Head of caudate nucleus (tissue), 42 donors: ENCODE data around the gene TRAK1.
"Not testable (repeated sequence)": the region's sequence is repeated elsewhere in the genome, so short reads cannot be mapped to it uniquely, and the experiment has no call there.

Source experiments
- DNase-seq, 42 donors: peaks; one replicate each; pipeline versions ENCODE4 v3.0.0 to v3.0.0-alpha.2; 2020 to 2021; ENCODE audit warnings: mixed read lengths in 7 of 42
- intact Hi-C: fragments of 100-400 bp; cut with DNase I; formaldehyde crosslinking; loops from one replicate; pipeline ENCODE4 v1.15.0; 2022

Gene TRAK1, protein sequence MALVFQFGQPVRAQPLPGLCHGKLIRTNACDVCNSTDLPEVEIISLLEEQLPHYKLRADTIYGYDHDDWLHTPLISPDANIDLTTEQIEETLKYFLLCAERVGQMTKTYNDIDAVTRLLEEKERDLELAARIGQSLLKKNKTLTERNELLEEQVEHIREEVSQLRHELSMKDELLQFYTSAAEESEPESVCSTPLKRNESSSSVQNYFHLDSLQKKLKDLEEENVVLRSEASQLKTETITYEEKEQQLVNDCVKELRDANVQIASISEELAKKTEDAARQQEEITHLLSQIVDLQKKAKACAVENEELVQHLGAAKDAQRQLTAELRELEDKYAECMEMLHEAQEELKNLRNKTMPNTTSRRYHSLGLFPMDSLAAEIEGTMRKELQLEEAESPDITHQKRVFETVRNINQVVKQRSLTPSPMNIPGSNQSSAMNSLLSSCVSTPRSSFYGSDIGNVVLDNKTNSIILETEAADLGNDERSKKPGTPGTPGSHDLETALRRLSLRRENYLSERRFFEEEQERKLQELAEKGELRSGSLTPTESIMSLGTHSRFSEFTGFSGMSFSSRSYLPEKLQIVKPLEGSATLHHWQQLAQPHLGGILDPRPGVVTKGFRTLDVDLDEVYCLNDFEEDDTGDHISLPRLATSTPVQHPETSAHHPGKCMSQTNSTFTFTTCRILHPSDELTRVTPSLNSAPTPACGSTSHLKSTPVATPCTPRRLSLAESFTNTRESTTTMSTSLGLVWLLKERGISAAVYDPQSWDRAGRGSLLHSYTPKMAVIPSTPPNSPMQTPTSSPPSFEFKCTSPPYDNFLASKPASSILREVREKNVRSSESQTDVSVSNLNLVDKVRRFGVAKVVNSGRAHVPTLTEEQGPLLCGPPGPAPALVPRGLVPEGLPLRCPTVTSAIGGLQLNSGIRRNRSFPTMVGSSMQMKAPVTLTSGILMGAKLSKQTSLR

DNA sequence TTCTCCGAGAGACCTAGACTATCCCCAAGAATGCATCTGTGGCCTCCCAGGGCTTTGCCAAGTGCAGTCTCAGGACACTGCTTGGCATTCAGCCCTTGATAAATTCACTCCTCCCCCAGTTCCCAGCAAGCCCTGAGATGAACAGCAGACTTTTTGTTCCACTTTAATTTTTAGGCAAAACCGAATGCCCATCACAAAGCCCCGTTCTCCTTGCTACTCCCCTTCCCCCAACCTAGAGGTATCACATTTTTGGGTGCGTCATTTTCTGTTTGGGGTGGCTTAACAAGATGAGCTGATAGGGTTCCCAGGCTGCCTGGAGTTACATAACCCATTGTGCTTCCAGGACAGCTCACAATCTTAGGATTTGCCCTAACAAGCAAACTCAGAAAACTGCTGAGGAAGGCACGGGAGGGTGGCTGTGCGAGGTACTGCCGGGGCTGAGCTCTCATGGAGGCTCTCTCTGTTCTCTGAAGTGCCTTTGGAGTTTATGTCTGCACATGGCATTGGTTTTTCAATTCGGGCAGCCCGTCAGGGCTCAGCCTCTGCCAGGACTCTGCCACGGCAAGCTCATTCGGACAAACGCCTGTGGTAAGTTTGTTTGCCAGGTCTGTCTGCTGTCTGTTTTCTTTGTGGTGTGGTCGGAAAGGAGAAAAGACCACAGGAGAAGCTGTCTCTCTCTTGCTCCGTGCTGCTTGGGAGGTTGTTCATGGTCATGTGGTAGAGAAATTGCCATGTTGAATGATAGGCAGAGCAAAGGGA lies at the start of gene TRAK1:
Gene TRAK1, plus strand, starts transcription at position 385 of the 759 bp plus-strand sequence. Its CDS starts 113 bp downstream, at position 498.
- peak in 33 of 42 donors; percentile 15 to 73 (median 45) for DNase-seq
- intact Hi-C loops: no loop called here

DNA sequence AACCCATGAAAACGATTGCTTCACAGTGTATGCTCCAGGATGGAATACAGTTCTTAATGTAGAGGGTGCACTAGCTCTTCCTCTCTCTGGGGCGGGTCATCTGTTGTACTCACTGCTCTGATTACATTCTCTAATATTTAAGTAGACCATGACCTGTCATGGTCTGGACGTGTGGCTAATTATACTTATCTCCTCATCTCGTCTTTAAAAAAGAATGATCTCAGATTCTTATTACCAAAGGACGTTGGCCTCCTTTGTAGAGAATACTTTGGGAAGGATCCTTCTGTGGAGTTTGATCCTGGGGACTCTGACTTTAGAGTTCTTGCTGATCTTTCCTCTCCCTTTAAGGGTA lies 48.4 kb upstream of the TRAK1 start:
- intact Hi-C loops: no loop called here
- DNase-seq: no peak

DNA sequence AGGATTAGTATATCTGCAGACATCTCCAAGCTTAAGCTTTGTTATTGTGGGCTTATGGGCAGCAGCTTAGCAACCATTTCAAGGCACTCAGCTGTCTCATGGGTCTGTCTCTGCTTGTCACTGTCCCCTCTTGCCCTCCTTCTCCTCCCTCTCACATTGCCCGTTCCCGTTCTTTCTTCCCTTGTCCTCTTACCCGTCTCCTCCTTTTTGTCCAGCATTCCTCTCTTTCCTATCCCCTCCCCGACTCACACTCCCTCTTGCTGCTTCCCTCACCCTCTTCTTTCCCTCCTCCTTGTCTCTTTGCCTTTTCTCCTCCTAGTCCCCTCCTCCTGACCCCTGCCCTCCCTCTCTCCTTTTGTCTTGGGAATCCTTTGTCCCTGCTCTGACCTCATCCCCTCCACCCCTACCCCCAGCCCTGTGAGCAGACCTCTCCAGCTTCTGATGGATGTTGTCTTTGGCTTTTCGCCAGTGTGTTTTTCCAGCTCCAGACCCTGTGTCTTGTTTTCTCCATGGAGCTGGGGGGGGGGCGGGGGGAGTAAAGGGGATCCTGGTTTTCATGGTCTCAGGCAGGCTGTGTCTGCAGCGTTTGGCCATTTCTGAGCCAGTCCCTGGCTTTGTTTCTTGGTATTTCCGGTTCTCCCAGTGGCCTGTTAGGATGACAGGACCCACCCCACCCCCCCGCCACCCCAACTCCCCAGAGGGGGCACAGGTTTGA lies 47.9 kb upstream of the TRAK1 start:
- no peak for DNase-seq
- intact Hi-C loops: no loop called here

DNA sequence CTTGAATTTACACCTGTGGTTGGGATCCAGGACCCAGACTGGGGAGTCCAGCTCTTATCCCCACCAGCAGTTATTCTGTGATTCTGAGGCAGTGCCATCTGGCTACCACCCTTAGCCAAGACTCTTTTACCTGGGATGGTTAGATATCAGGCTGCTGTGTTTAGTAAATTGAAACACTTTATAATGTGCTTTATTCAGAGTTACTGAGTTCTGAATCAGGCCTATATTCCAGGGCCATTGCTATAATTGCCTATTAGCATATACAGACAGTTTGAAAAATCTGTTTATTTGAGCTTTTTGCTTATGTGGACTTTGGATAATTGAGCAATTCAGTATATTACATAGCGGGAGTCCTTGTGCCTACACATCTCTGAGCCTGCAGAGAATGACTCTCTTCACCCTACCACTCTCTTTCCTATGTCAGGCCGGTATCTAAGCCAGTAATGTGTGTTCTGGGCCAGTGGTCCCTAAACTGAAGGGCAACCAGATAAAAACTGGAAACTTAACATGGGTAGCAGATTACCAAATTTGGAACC lies 45.4 kb upstream of the TRAK1 start:
- DNase-seq: peak in 1 of 42 donors; percentile 12
- intact Hi-C loops: no loop called here

DNA sequence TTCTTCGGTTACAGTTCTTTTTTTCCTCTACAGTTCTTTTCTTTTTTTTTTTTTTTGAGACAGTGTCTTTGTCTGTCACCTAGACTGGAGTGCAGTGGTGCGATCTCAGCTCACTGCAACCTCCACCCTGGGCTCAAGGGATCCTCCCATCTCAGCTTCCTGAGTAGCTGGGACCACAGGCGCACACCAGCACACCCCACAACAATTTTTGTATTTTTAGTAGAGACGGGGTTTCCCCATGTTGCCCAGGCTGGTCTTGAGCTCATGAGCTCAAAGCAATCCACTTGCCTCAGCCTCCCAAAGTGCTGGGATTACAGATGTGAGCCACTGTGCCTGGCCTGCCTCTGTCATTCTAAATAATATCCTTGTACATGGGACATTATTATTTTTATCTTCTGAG lies 42.6 kb upstream of the TRAK1 start:
- not testable (repeated sequence) for DNase-seq

DNA sequence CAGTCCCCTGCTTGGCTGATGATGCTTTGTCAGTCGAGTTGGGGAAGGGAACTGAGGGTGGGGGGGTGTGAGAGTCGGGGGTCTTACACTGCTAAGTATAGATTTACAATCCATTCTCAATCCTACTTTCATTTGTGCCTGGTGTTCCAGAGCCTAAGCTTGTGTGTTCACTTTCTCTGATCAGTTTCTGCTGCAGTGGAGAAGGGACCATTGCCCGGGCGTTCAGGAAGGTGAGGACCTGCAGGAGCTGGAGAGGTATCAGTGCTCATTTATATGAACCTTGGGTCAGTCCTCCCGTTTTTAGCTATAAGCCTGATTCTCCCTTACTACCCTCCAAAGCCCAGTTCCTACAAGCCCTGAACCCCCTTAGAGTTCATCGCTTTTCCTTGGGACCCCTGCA lies 41.0 kb upstream of the TRAK1 start:
- intact Hi-C loops: no loop called here
- no peak for DNase-seq

More for the DNA sequence above, 42.6 kb upstream of the TRAK1 start:
- intact Hi-C loops: not testable (repeated sequence)

DNA sequence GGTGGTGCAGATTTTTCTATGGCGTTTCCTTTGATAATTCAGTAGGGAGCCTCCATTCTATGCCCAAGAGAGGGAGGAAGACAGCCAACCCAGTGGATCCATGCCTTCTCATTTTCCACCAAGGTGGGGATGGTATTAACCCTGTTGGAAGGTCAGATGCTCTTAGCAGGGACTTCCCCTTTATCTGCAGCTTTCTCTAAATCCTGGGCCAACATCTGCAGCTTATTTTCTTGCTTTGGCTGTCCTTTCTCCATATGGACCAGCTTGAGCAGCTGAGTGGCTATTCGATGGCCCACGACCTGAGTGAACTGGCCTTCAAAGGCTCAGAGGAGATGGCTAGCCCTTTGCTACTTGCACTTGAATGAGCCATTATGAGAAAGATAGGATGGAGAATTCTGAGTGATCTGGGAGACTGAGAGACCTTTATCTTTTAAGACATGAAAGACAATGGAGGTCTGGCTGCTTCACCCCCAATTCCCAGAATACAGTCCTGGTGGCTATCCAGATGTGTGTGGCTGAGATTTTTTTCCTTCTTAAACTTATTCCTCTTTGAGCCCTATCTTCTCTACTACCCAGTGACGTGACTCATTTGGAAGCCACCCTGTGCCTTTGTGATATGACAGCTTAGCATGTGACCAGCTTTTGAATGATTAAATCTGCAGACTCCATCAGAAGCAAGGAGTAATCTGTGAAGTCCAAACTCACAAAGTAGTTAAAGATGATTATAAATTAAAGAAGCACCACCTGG lies 39.6 kb upstream of the TRAK1 start:
- DNase-seq: peak in 1 of 42 donors; percentile 14
- intact Hi-C loops: no loop called here

DNA sequence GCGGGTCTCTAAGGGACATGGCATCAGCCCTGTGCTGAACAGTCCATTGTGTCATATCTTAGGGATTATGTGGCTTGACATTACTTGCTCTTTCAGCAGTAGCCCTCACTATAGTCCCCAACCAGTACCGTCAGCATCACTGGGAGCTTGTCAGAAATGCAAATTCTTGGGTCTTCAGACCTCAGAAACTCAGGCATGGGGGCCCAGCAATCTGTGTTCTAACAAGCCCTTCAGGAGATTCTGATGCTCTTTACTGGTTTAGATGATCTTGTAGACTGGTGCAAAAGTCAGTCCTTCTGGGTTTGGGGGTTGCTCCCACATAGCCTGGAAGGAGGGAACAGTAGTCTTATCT lies 39.0 kb upstream of the TRAK1 start:
- DNase-seq: peak in 1 of 42 donors; percentile 3
- intact Hi-C loops: no loop called here

DNA sequence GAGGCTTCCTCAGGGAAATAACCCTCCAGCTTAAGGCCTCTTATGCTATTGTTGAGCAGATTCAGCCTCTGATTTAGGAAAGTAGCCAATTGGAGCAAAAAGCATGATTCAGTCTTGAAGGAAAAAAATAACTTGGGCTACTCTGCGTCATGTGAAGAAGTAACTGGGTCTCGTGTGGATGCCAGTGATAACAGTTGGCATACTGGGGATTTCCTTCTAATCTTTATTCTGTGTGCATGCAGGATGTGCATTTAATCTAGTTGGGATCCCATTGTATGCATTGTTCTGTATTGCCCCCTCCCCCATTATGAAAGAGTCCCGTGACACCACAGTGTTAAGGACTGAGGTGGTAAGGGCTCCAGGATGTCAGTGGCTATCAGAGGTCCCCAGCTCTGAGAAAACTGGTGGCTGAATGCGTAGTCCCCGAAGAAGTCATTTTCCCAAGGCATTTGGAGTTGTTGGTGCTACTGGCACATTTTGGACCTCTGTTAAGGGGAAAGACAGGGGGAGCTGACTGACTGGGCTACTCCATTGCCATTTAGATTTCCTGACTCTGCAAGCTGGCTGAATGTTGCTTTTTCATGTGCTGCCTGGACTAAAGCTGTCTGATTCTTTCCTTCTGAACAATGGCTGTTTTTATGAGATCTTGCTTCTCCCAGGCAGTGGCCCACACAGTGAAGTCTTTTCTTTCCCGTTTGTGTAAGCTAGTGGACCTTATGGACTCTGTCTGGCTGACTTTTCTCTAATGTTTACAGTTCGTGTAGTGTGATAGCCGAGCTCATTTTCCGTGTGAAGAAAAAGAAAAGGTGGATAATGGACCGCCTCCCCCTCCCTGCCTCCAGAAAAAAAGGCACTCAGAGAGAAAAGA lies 38.4 kb upstream of the TRAK1 start:
- intact Hi-C loops: no loop called here
- DNase-seq: peak in 38 of 42 donors; percentile 16 to 85 (median 57)

DNA sequence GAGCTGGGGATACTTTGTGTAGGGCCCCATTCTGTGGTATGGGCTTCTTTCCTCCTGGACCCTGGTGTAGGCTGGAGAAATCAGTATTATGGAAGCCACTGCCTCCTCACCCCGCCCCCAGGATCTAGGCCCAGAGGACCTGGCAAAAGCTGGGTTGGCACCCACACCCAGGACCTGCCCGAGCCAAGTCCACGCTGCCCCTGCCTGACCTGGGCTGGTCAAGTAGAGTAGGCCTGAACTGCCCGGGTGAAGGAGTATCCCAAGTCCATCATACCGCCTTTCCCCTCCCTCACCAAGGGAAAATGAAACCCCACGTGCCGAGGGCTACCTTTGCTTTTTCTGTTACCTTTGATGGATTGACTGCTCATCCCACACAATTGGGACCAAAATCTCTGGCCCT lies 37.7 kb upstream of the TRAK1 start:
- peak in 30 of 42 donors; percentile 11 to 71 (median 46) for DNase-seq
- intact Hi-C loops: no loop called here

DNA sequence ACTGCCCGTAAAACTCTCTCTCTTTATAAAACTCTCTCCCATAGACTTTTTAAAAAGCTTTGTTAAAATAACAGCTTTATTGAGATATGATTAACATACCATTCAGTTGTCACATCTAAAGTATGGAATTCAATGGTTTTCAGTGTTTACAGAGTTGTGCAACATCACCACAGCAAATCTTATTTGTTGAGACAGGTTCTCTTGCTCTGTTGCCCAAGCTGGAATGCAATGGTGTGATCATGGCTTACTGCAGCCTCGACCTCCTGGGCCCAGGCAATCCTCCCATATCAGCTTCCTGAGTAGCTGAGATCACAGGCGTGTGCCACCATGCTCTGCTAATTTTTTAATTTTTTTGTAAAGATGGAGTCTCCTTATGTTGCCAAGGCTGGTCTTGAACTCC lies 35.9 kb upstream of the TRAK1 start:
- intact Hi-C loops: no loop called here
- DNase-seq: no peak

DNA sequence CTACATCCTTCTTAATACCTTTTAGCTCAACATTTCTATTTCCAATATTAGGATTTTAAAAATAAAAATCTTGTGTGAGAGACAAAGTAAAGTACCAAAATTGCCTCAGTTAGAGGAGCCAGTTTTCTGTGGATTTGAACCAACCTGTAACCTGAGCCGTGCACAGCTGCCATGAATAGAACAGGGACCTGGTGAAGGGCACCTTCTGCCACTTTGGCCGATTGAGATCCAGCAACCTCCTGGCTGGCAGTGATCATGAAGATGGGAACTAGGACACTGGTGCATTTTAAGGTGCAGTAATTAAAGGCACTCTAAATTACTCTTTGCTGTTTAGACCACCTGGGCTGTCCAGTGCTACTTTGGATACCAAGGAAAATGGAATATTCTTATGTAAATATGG lies 34.3 kb upstream of the TRAK1 start:
- no peak for DNase-seq
- intact Hi-C loops: no loop called here

DNA sequence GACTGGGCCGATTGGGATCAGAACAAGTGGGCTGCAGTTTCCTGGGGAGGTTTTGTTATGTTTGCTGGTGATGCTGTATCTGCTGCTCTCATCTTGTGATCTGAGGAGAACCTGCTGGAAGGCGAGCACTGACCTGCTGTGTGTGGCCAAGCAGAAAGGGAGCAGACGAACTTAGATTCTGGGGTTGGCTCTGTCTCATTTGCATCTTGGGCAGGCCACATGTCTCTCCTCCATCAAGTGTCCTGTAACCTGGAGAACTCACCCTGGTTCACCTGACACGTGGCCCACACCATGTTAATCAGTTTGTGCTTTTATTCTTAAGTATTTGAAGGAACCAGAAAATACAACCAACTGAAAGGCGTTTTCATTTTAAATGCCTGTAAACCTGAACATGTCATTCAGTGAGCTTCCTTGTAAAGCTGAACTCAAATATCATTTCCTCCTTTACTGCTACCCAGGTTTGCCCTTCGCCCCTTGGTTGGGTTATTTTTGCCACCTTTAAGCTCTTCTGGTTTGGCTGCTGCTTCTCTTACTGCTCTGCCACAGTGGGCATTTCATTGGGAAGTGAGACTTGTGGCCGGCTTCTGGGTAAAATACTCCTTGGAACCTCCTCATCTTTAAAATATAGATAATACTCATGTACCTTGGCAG lies 33.5 kb upstream of the TRAK1 start:
- no peak for DNase-seq

DNA sequence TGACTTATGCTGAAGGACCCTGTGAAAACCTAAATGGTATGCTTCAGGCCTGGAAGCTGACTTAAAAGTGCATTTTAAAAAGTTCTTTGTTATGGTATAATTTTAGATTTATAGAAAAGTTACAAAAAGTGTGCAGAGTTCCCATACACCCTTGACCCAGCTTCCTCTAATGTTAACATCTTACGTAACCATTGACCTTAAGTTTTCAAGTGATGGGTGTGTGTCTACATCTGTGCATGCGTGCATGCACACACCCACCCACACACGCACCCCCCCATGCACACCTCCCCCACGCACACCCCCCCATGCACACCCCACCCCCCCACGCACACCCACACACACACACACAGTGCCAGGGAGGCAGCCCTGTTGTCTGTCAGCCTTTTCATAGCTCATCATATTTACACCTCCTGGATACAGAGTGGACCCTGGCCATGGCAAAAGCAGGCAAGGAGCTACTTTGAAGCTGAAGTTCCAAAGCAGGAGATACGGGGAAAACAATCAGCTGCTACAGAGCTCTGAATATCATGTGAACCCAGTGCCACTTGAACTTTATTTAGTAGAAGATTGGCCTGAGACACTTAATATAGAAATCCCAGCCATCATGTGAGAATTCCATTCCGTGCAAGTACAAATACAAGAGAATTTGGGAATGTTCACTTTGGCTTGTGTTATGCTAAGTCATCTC lies 30.0 kb upstream of the TRAK1 start:
- intact Hi-C loops: no loop called here
- no peak for DNase-seq

More for the DNA sequence above, 33.5 kb upstream of the TRAK1 start:
- intact Hi-C loops: no loop called here

DNA sequence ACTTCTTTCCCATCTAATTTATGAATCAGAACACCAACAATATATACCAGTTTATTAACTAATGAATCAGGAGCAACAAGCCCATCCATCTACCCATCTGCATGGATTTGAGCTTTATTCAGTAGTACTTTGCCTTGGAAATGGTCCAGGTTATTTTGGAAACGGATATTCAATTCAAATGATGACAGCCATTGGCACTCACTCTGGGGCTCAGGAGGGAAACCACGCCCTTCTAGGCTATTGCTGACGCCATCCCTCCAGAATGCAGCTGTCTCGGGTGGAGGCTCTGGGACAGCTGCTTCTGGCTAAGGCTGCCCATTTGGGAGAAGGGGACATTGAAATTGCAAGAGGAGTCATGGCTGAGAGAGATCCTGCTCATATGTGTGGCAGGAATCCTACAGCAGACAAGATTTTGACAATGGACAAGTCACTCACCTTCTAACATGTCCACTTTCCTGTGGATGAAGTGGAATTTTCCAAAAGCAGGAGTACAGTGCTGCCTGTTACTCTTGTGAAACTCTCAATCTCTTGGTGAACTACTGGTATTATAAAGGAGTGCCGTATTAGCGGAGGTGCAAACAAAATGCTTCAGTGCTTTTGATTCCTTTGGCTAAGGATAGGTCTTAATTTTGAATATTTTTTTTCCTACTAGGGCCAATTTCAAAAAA lies 29.3 kb upstream of the TRAK1 start:
- intact Hi-C loops: no loop called here
- no peak for DNase-seq
